HAP-1 (cell line): ENCODE measurements around the gene CCR3.
"Not testable (repeated sequence)": the region's sequence is repeated elsewhere in the genome, so short reads cannot be mapped to it uniquely, and the experiment has no call there.

Source experiments
- DNase-seq, 2 experiments: peaks; one replicate each; pipeline ENCODE4 v3.0.0-alpha.2; 2016 to 2020; ENCODE audit warnings: low spot score in 2 of 2
- H3K27me3 ChIP-seq: fragments of 250-450 bp; sonication (Bioruptor Pico); 2 replicates; pipeline ENCODE4 v1.5.1; 2020; ENCODE audit warnings: low read depth, mild to moderate bottlenecking, moderate library complexity
- H3K36me3 ChIP-seq: fragments of 250-450 bp; sonication (Bioruptor Pico); replicated peaks from 2 replicates; pipeline ENCODE4 v1.5.1; 2020; ENCODE audit warnings: mild to moderate bottlenecking
- H3K4me1 ChIP-seq: fragments of 250-450 bp; sonication (Bioruptor Pico); 2 replicates; pipeline ENCODE4 v1.5.1; 2020; ENCODE audit warnings: mild to moderate bottlenecking
- H3K4me3 ChIP-seq: fragments of 250-450 bp; sonication (Bioruptor Pico); 2 replicates; pipeline ENCODE4 v1.5.1; 2020; ENCODE audit warnings: mild to moderate bottlenecking, moderate library complexity
- H3K9me3 ChIP-seq: fragments of 250-450 bp; sonication (Bioruptor Pico); 2 replicates; pipeline ENCODE4 v1.5.1; 2020; ENCODE audit warnings: mild to moderate bottlenecking, moderate library complexity
- in situ Hi-C: fragments of 300-500 bp; cut with MboI; formaldehyde crosslinking; loops from 3 replicates; pipeline ENCODE4 v1.14.3; 2020; ENCODE audit warnings: low sequenced_read_pairs, inconsistent platforms, mixed read lengths

CCR3 gene

DNA sequence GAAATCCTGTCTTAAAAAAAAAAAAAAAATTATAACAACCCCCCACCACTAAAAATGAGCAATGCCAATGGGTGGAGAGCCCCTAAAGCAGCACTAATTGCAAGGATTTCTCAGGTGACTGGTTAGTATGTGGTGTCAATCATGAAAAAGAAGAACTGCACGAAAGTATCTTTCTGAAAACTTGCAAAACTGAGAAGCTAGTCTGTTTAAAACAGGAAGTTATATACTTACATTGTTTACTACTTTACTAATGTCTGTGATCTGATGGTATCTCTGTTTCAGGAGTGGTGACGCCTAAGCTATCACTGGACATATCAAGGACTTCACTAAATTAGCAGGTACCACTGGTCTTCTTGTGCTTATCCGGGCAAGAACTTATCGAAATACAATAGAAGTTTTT lies at the start of gene CCR3:
Gene CCR3, plus strand, starts transcription at position 341 of the 400 bp plus-strand sequence. CDS start 22,699 bp downstream, outside the sequence.
- Histone ChIP-seq H3K4me3 (no peak within 1 kb of the TSS), H3K4me1 (no peaks in the 10 kb centered on the region), H3K36me3 (no peaks in the 10 kb centered on the region), H3K9me3 (no peaks in the 10 kb centered on the region), H3K27me3 (peaks cover 4% of the 10 kb centered on the region; the same call in 1 of the 2 replicates)
- in situ Hi-C loops = no loop called here
- DNase-seq = no peak

DNA sequence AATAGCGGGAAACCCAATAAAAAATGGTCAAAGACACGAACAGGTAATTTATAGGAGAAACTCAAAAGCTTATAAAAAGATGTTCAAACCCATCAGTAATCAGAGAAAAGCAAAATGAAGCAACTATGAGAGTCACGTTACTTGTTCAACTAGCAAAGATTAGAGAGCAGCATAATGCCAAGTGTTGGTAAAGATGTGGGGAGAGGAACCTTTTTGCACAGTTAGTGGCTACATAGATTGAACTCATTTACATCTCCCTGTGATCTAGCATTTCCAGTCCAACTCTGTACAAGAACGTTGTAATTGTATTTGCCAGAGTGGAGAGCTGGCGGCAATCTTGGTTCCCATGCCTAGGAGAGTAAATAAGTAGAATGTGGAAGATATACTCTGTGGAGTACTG lies 49.3 kb upstream of the CCR3 start:
- Histone ChIP-seq H3K27me3 (no peaks in the 10 kb centered on the region; the same call in 1 of the 2 replicates), H3K4me1 (no peaks in the 10 kb centered on the region), H3K36me3 (no peaks in the 10 kb centered on the region), H3K9me3 (no peaks in the 10 kb centered on the region), H3K4me3 (no peak overlapping the region)
- in situ Hi-C loops = no loop called here
- DNase-seq = no peak

DNA sequence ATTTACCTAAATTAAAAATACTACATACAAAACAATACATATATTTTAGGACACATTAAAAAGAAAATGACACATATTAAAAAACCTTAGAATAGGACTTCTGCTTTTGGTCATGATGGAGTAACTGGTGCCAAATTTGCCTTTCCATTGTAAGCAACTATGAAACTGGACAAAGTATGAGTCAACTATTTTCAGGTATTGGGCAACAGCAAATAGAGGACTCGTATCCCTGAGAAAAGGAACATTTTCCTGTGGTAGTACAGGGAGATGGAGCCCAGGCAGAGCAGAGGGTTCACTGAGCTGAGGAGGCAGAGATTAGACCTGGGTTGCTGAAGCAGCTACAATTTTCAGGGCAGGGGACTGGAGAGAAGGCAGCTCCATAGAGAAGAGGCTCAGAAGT lies 48.8 kb upstream of the CCR3 start:
- Histone ChIP-seq H3K36me3 (no peaks in the 10 kb centered on the region), H3K4me1 (no peaks in the 10 kb centered on the region), H3K4me3 (no peak overlapping the region), H3K27me3 (no peaks in the 10 kb centered on the region; the same call in 1 of the 2 replicates), H3K9me3 (no peaks in the 10 kb centered on the region)
- DNase-seq = no peak
- in situ Hi-C loops = no loop called here

DNA sequence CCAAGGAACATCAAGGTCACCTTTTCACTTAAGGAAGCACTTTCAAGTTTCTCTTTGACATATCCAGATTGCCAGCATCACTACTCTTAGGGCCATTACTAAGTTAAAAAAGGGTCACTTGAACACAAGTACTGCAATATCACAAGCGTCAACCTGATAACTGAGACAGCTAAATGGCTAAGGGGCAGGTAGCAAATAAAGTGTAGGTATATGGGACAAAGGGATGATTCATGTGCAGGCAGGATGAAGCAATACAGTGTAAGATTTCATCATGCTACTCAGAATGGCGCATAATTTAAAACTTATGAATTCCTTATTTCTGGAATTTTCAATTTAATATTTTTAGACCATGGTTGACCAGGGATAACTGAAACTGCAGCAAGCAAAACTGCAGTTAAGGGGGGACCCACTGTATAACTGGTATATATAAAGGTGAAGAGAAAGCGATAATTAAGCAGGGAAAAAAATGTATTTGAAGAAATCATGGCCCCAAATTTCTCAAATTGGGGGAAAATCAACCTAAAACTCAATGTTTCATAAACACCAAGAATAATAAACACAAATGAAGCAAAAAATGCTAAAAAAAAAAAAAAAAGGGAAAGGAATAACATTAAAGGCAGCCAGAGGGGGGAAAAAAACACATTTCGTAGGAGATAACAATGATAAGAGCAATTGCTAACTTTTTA lies 47.2 kb upstream of the CCR3 start:
- in situ Hi-C loops = no loop called here
- Histone ChIP-seq H3K9me3 (no peaks in the 10 kb centered on the region), H3K4me3 (no peak overlapping the region), H3K27me3 (no peaks in the 10 kb centered on the region; the same call in 1 of the 2 replicates), H3K36me3 (no peaks in the 10 kb centered on the region), H3K4me1 (no peaks in the 10 kb centered on the region)
- DNase-seq = no peak

DNA sequence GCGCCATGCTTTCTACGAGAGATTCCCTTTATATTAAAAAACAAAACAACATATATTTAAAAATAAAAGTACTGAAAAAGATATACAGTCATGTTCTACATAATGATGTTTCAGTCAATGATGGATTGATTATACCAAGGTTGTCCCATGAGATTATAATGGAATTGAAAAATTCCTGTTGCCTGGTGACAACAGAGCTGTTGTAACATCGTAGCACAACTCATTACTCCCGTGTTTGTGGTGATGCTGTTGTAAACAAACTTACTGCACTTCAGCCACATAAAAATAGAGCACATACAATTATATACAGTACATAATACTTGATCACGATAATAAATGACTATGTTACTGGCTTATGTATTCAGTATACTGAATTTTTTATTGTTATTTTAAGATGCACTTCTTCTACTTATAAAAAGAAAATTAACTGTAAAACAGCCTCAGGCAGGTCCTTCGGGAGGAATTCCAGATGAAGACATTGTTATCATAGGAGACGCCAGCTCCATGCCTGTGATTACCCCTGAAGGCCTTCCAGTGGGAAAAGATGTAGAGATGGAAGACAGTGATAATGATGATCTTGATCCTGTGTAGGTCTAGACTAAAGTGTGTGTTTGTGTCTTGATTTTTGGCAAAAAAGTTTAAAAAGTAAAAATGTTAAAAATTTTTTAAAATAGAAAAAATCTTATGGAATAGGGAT lies 45.9 kb upstream of the CCR3 start:
- Histone ChIP-seq H3K4me1 (no peaks in the 10 kb centered on the region), H3K4me3 (no peak overlapping the region), H3K9me3 (no peaks in the 10 kb centered on the region), H3K36me3 (no peaks in the 10 kb centered on the region), H3K27me3 (no peaks in the 10 kb centered on the region; the same call in 1 of the 2 replicates)
- in situ Hi-C loops = no loop called here
- DNase-seq = no peak

DNA sequence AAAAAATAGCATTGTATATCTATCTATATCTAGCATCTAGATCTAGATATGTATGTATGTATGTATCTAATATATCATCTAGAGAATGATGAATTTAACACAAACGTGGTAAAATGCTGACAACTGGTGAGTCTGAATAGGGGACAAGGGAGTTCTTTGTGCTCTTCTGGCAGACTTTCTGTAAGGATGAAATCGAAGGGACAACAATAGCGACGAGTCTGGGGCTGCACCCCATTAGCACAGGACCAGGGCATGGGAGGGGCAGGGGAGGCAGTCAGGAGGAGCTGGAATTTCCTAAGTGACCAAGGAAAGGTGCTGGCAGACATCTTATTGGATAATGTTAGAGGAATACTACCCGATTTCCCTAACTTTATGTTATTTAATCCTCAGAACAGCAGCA lies 42.0 kb upstream of the CCR3 start:
- DNase-seq = no peak
- Histone ChIP-seq H3K36me3 (no peaks in the 10 kb centered on the region), H3K9me3 (no peaks in the 10 kb centered on the region), H3K4me3 (no peak overlapping the region), H3K27me3 (no peaks in the 10 kb centered on the region), H3K4me1 (no peaks in the 10 kb centered on the region)
- in situ Hi-C loops = no loop called here

DNA sequence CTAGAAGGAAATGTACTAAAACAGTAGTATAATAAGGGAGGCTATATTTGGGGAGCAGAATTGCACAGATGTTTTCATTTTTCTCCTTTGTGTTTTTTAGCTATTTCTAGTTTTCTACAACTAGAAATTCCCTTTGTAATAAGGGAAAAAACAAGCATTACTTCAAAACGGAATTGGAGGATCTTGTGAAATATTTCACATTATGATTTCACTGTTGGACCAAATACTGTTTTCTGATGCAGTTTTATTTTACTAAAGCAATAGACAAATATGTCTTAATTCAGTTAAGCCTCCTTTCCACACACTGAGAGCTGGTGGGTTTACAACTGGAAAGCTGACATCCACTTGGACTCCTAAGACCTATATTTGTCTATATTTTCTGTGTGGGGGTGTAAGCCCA lies 41.5 kb upstream of the CCR3 start:
- Histone ChIP-seq H3K4me3 (no peak overlapping the region), H3K9me3 (no peaks in the 10 kb centered on the region), H3K4me1 (no peaks in the 10 kb centered on the region), H3K27me3 (no peaks in the 10 kb centered on the region), H3K36me3 (no peaks in the 10 kb centered on the region)
- in situ Hi-C loops = no loop called here
- no peak for DNase-seq

DNA sequence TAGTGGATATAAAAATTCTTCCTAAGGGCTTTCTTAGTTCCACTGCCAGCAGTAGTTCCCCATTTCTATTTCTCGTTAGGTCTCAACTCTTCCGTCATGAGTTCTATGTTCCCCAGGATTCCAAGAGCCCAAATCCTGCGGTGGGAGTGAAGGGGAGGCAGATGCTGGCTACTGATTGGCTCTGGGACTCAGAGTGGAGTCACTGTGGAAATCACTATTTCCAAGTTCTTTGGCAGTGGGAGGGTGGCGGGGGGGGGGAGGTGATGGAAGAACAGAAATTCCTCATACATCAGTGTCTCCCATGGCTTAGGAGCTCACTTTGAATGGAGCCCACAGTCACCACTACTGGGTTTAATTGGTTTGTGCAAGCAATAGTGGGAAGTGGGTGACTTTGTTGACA lies 39.7 kb upstream of the CCR3 start:
- in situ Hi-C loops = no loop called here
- no peaks in the 10 kb centered on the region for H3K4me1 ChIP-seq
- no peaks in the 10 kb centered on the region for H3K9me3 ChIP-seq
- H3K4me3 ChIP-seq = no peak overlapping the region
- no peaks in the 10 kb centered on the region for H3K27me3 ChIP-seq
- H3K36me3 ChIP-seq = no peaks in the 10 kb centered on the region
- no peak for DNase-seq

DNA sequence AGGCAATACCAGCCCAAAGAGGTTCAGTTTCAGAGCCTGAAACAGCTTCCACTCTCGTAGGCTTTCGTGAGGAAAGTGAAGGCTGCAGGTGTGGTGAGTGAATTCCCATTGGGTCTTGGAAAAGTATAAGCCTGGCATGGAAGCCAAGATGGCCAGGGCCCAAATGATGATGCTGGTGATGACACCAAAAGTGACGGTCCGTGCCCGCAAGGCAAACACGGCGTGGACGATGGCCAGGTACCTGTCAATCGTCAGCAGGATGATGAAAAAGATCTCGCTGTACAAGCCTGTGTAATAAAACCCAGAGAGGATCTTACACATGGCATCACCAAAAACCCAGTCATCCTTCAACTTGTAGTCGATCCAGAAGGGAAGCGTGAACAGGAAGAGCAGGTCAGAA lies 38.6 kb upstream of the CCR3 start:
- Histone ChIP-seq H3K9me3 (no peaks in the 10 kb centered on the region), H3K27me3 (no peaks in the 10 kb centered on the region), H3K36me3 (no peaks in the 10 kb centered on the region), H3K4me3 (no peak overlapping the region), H3K4me1 (no peaks in the 10 kb centered on the region)
- no peak for DNase-seq
- in situ Hi-C loops = no loop called here

DNA sequence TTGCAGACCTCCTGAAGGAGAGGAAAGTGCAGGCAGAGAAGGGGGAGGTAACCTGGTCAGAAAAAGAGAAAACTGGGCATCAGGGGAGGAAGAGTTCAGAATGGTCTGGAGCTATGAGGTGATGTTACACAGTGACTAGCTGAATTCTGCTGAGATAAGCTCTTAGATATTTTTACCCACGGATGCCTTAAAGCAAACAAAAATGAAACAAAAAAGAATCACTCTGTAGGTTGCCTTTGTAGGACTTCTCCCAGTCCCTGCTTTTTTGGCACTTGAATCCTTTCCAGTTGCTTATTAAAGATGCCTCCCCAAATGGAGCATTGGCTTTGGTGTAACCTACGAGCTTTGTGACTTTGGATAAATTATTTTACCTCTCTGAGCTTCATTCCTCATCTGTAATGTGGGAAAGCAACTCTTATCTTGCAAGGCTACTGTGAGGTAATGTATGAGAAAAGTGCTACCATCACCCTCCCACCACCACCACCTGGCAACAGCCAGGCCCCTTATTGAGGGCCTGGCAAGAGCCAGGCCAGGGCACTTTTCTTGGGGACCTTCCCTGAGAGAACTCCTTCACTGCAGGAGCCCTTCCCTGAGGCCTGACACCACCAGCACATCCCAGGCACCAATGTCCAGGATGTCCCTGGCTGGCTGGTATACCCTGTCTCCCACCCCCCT lies 36.8 kb upstream of the CCR3 start:
- no peaks in the 10 kb centered on the region for H3K36me3 ChIP-seq
- no peak overlapping the region for H3K4me3 ChIP-seq
- H3K9me3 ChIP-seq = no peaks in the 10 kb centered on the region
- H3K4me1 ChIP-seq = no peaks in the 10 kb centered on the region
- in situ Hi-C loops = no loop called here
- DNase-seq = no peak
- no peaks in the 10 kb centered on the region for H3K27me3 ChIP-seq

DNA sequence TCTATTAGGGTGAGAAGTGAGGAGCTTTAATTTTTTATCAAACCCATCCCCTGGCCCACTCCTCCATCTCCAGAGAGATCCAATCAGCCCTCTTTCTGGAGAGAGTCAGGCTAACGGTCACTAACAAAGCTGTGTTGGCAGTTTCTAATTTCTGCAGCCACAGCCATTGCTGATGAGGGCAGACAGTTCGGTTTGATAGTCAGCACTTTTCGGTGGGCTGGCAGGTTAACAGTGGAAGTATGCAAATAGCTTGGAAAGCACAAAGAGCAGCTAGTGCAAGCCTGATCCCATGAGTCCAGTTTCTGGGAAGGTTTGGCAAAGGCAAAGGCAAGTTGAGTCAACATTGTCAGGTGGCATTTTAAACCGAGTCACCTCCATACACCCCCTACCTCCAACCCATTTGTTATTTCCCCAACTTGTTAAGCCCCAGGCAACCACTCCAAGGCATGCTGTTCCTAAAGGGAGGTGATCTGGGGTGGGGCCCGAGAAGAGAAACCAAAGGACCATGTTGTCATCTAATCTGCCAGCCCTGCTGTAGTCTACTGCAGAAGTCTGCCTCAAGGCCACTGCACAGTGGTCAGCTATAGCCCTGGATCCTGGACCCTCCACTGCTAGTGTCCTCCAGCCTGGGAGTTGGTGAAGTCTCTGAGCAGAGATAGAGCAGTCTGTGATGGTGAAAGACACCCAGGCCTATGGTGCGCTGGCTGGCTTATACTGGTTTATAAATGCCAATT lies 35.8 kb upstream of the CCR3 start:
- no peaks in the 10 kb centered on the region for H3K9me3 ChIP-seq
- H3K4me1 ChIP-seq = no peaks in the 10 kb centered on the region
- H3K4me3 ChIP-seq = no peak overlapping the region
- H3K36me3 ChIP-seq = no peaks in the 10 kb centered on the region
- DNase-seq = no peak
- no peaks in the 10 kb centered on the region for H3K27me3 ChIP-seq
- in situ Hi-C loops = no loop called here

DNA sequence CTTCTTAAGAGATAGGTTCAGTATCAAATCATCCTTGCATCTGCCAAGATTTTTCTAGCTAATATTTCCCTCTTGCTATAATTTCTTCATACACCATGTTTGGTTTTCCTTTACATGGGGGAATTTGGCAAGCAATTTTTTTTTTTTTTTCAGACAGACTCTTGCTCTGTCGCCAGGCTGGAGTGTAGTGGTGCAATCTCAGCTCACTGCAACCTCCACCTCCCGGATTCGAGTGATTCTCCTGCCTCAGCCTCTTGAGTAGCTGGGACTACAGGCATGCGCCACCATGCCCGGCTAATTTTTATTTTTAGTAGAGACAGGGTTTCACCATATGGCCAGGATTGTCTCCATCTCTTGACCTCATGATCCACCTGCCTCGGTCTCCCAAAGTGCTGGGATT lies 34.7 kb upstream of the CCR3 start:
- DNase-seq, H3K9me3 ChIP-seq, H3K36me3 ChIP-seq, H3K4me1 ChIP-seq, H3K4me3 ChIP-seq, in situ Hi-C loops, H3K27me3 ChIP-seq: not testable (repeated sequence)

DNA sequence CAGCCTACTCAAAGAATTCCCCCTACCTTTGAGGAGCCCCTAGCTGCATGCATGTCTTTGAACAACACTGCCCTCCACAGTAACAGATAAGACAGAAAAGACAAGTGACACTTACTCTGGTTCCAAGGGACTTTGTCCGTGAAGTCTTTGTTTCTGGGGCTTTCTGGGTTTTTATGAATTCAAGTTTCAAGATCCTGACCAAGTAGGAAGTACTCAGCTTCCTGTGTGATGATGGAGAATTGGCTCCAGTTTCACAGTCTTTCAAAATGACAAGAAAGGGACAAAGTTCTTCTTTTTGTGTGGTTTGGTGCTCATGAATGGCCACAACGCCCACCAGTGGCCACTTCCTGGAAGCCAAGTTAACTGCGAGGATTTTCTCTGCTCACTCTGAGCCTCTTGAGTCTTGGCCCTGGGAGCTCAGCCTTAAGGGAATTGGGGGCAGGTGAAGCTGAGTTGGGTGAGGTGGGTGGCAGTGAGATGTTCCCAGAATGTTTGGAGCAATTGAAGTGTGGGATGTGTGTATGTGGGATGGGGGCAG lies 34.0 kb upstream of the CCR3 start, which contains the start of gene CCR1:
Gene CCR1, minus strand, starts transcription at position 147 of the 538 bp plus-strand sequence. CDS start 4,000 bp downstream, outside the sequence.
- in situ Hi-C loops = no loop called here
- no peaks in the 10 kb centered on the region for H3K27me3 ChIP-seq
- H3K4me1 ChIP-seq = no peaks in the 10 kb centered on the region
- no peak within 1 kb of the TSS for H3K4me3 ChIP-seq
- no peaks in the 10 kb centered on the region for H3K36me3 ChIP-seq
- no peaks in the 10 kb centered on the region for H3K9me3 ChIP-seq
- DNase-seq = peak in 1 of 2 experiments; percentile 19
